NCI-H2029 (cell line): Measurements from ENCODE around the gene UCHL5.

Source experiments
- DNase-seq: peaks from one replicate; lab custom pipeline; 2025; lab: John Stamatoyannopoulos, UW

The UCHL5 gene

DNA sequence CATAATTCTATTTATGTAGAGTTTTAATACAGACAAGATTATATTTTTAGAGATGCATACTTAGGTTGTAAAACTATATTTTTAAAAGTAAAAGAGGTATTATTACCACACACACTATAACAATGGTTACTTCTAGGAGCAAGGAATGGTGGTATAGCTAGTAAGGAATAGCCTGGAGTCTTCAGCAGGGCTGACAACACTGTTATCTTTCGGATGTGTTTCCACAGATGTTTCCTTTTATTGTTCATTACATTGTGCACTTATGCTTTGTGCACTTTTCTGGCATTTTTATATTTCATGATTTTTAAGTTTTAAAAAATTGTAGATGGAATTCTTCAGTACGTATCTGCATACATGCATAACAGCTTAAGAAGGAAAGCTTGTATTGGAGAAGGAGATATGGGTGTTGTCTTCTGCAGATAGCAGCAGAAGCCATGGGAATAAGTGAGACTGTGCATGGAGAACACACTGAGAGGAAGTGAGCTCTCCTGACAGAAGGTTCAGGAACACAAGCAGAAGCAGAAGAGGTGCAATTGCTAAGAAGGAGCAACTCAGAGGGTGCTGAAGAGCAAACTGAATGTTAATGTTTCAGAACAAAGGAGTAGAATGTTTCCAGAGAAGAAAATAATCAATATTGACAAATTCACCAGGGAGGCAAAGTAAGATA lies 91.8 kb downstream of the UCHL5 start:
- DNase-seq: no peak

DNA sequence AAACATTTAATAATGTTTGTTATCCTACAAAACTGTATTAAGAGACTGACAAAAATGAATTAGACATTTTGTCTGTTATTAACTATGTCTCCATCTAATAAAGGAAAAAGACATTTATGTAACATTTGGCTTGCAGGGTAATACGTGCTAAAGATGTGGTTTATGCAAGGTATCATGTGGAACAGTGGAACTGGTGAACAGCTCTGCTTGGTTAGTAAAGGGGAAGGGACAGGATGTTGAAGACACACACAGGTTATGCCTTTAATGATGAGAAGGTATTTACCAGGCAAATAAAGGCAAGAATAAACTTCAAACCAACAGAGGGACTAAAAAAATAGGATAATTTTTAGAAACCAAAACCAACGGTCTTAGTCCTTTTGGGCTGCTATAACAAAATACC lies 93.1 kb downstream of the UCHL5 start:
- DNase-seq: no peak

DNA sequence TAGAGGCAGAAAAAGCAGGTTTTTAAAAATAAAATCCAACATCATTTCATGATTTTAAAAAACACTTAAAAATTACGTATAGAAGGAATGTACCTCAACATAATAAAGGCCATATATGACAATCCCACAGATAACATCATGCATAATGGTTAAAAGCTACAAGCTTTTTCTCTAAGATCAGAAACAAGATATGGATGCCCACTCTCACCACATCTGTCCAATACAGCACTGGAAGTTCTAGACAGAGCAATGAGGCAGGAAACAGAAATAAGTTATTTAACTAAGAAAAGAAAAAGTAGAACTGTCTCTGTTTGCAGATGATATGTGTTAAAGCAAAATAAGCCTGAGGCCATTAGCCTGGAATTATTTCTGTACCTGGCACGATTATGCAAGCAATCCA lies 96.3 kb downstream of the UCHL5 start:
- no peak for DNase-seq
